HG02759 (cell line): Measurements from ENCODE around the gene C20orf204.
"Not testable (repeated sequence)": the region's sequence is repeated elsewhere in the genome, so short reads cannot be mapped to it uniquely, and the experiment has no call there.

ENCODE experiments used
- ATAC-seq: cut with Tn5 transposase; IDR thresholded peaks from one replicate; pipeline ENCODE4 v1.9.1; 2021; ENCODE audit warnings: mild to moderate bottlenecking, moderate library complexity; ENCODE audit not compliant: unreplicated experiment

C20orf204 gene, protein sequence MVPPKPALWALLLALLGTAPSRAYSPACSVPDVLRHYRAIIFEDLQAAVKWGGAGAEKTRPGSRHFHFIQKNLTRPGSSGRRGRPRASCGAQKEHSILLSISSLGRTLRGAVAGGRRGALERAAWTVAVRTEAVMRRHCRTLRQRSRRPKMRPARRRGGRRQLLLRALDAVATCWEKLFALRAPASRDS

DNA sequence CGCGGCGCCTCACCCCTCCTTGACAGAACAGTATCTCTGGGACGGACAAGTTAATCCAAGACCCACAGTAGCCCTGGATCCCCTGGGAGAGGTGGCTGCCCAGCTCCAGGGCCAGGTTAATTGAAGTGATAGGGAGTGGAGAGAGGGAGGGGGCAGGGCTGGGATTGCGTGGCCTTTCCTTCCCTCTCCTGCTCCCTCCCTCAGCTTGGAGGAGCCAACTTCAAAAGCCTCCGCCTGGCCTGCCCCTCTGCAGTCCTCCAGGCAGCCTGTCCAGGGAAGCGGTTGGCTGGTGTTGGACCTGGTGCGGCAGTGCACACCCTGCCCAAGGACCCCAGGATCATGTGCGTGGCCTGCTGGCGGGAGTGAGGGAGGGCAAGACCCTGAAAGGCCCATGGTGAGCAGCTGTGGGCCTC is at the start of gene C20orf204:
Gene C20orf204 (plus strand): TSS at position 250 of the 413 bp plus-strand sequence. CDS start 142 bp downstream, at position 392.
- no peak for ATAC-seq

- ATAC-seq, result no peak
These were observed 35.1 kb upstream of the C20orf204 start for GRCh38 chr20:64000906-64001305.

- ATAC-seq, result no peak
These were observed 34.4 kb upstream of the C20orf204 start for GRCh38 chr20:64001607-64002011.

DNA sequence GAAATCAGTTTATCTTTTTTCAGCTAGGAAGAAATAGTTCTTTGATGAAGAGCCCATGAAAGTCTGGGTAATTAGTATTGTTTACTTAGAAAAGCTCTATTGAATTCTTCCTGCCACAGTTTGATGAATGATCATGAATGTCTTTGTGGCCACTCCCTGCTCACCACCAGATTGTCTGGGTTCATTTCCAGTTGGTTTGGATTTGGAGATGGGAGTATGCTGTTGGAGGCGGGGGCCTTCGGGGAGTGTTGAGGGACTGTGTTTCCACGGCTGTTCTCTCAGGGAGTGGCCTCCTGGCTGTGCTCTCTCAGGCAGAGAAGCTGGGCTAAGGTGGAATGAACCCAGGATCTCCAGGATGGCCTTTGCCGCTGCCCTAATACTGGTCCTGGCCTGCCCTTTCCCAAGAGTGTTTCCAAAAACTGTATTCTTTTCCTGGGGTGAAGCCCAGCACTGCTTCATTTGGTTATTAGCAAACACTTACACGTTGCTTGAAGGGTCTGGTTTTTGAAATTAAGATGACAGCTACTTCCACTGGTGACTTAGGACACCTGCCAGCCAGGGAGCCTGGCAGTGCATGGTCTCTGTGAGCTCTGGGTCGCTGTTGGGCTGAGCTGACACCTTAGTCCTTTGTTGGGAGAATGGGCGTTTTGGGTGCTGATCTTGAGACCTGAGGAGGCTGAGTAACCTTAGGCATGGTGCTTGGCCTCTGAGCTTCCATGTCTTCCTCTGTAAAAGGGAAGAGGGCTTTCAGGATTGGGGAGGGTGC is 31.8 kb upstream of the C20orf204 start:
- no peak for ATAC-seq

DNA sequence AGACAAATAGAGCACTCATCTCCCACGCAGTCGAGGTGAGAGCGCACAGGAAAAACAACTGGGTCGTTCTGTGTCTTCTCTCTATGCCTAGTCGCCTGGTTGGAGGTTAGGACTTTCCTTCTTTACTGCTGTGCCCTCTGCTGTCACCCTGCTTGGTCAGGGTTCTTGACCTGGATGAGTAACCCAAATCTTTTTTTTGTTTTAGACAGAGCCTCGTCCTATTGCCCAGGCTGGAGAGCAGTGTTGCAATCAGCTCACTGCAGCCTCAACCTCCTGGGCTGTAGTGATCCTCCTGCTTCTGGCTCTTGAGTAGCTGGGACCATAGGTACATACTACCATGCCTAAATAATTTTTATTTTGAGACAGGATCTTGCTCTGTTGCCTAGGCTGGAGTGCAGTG is 30.6 kb upstream of the C20orf204 start:
- ATAC-seq, result no peak

DNA sequence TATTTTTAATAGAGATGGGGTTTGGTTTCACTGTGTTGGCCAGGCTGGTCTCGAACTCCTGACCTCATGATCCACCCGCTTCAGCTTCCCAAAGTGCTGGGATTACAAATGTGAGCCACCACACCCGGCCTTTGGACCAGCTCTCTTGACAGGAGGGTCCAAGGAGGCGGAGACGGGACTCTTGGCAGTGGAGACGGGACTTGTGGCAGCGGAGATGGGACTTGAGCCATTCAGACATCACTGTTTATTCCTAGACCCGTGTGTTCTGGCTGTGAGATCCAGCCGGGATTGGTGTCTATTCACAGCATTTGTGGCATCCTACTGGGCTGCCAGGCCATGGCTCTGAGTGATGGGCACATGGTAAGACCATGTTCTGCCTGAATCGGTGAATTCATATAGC is 29.5 kb upstream of the C20orf204 start:
- ATAC-seq, result no peak

DNA sequence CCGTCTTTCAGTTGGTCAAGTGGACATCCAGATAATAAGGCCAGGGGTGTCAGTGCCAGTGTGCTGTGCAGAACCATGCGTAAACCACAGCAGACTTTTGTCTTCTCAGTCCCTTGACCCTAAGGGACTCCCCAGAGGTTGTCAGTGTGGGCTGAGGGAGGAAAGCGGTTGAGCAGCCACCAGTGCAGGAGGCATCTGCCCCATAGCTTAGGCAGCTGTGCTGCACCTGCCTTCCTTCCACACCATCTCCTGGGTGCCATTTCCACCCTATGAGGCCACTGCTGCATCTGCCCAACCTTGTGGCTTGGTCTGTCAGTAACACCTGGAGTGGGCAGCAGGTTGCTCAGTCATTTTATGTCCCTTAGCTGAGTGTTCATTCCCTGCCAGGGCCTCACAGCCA is 29.1 kb upstream of the C20orf204 start:
- no peak for ATAC-seq

DNA sequence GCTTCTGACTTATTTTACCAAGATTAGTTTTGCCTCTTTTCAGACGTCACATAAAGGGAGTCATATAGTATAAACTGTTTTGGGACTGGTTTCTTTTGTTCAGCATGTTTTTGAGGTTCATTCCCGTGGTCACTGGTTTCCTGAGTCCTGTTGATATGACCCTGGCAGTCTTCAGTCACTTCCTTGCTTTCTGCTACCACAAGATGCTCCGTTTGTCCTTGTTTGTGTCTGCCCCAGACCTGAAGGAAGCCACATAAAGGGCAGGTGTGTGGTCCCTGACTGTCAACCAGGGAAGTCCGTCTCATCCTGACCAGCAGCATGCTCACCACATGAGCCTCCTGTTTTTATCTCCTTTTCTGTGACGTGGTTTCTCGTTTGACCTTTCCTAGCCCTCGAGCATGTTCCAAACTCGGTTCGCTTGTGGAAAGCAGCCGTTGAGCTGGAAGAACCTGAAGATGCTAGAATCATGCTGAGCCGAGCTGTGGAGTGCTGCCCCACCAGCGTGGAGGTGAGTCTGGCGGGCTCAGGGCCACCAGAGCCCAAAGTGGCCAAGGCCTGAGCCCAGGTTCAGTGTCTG is 26.1 kb upstream of the C20orf204 start:
- no peak for ATAC-seq

- ATAC-seq, result no peak
These were observed 25.2 kb upstream of the C20orf204 start for GRCh38 chr20:64010711-64011237.

DNA sequence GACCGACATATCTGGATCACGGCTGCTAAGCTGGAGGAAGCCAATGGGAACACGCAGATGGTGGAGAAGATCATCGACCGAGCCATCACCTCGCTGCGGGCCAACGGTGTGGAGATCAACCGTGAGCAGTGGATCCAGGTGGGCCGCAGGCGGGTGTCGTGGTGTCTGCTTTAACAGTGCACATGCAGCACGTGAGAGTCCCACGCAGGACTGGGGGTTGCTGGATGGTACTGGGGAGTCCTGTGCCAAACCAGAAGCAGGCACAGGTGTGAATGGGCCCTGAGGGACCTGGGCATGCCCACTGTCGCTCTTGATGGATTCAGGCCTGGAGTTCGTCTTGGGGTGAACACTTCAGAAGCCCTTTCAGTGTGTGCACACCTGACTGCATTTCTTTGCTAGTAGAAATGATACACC is 24.6 kb upstream of the C20orf204 start:
- ATAC-seq, result no peak

DNA sequence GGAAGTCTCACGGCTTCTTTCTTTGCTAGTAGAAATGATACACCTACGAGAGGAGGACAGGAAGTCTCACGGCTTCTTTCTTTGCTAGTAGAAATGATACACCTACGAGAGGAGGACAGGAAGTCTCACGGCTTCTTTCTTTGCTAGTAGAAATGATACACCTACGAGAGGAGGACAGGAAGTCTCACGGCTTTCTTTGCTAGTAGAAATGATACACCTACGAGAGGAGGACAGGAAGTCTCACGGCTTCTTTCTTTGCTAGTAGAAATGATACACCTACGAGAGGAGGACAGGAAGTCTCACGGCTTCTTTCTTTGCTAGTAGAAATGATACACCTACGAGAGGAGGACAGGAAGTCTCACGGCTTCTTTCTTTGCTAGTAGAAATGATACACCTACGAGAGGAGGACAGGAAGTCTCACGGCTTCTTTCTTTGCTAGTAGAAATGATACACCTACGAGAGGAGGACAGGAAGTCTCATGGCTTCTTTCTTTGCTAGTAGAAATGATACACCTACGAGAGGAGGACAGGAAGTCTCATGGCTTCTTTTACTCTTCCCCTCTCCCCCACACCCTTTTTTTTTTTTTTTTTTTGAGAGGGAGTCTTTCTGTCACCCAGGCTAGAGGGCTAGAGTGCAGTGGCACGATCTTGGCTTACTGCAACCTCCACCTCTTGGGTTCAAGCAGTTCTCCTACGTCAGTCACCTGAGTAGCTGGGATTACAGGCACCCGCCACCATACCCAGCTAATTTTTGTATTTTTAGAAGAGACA is 23.4 kb upstream of the C20orf204 start:
- not testable (repeated sequence) for ATAC-seq

GRCh38 chr20:64015635-64016034 is 20.3 kb upstream of the C20orf204 start:
- no peak for ATAC-seq

GRCh38 chr20:64021124-64021975 is 14.6 kb upstream of the C20orf204 start:
- no peak for ATAC-seq

- ATAC-seq, result no peak
These were observed 13.2 kb upstream of the C20orf204 start for GRCh38 chr20:64022671-64023360.

GRCh38 chr20:64023361-64024140 is 12.4 kb upstream of the C20orf204 start:
- ATAC-seq, result no peak

DNA sequence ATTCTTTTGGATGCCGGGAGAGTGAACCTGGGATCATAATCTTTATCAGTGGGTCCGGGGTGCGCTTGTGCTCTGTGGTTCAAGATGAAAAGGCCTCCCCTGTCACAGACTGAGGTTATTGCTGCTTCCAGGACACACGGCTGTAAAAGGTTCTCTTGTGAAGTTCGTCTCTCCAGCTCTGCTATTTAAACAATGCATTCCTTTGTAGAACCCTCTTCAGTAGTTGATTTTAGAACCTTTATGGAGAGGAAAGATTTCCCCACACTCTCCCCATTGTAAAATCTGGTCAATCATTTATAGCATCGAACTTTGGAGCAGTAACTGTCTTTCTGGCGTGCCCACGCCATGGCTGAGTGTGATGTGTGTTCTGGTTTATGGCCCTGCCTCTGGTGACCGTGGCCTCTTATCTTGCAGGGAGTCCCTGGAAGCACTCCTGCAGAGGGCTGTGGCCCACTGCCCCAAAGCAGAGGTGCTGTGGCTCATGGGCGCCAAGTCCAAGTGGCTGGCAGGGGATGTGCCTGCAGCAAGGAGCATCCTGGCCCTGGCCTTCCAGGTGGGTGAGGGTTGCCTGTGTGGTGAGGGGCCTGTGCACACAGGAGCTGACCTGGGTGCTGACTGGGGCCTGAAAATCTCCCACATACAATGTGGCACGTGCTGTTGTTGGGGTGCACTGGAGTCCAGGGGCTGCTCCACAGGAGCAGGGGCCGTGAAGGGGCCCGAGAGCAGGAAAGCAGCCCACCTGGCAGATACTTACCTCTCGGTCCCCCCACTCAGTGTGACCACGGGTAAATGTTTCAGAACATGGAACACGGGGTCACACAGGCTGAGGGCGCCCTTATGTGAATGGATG is 11.6 kb upstream of the C20orf204 start:
- no peak for ATAC-seq

DNA sequence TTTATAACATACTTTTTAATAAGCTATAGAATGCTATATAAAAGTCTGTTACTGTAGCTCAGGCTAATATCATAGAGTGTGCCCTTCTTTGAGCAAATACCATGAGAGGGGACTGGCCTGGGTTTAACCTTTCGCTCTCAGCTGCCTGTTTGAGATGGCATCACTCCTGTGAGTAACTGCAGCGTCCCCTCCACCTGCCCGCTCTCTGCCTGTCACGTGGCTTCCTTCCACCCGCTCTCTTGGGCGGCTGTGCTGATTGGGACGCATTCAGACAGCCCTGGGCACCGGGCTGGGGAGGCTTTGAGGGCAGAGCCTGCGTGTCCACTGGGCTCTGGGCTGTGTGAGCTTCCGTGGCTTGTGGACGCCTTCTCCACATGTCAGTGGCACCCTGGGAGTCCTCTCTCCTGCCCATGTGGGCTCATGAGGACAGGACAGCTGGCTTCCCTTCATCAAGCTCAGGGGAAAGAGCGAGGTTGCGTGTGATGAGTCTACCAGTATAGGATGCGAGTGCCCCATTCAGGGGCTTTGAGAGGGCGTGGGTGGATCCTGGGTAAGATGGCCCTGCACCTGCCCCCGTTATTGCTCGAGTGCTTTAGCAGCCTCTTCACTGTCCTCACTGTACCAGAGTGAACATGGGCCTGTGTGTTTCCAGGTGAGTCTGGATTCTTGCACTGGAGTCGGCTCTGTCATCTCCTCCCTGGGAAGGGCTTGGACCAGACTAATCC is 10.7 kb upstream of the C20orf204 start:
- ATAC-seq, result no peak
